HEK293 (cell line): ENCODE results near the gene DEAF1.

Experiments
- CTCF ChIP-seq: fragments of 450-650 bp; formaldehyde crosslinking; IDR thresholded peaks from 2 replicates; pipeline ENCODE4 v1.5.1; 2016; ENCODE audit warnings: missing biosample characterization, missing genetic modification characterization
- OSR2 ChIP-seq: fragments of 450-650 bp; formaldehyde crosslinking; IDR thresholded peaks from 2 replicates; pipeline ENCODE4 v1.5.1; 2016; ENCODE audit warnings: missing biosample characterization, missing genetic modification characterization
- RBAK ChIP-seq: fragments of 450-650 bp; formaldehyde crosslinking; IDR thresholded peaks from 2 replicates; pipeline ENCODE4 v1.5.1; 2016; ENCODE audit warnings: missing biosample characterization, missing genetic modification characterization
- ZNF701 ChIP-seq: fragments of 450-650 bp; formaldehyde crosslinking; IDR thresholded peaks from 2 replicates; pipeline ENCODE4 v1.5.1; 2016; ENCODE audit warnings: missing biosample characterization, missing genetic modification characterization

- TF ChIP-seq OSR2 (tag by site-specific recombination) (no peak), ZNF701 (tag by site-specific recombination) (no peak), CTCF (tag by site-specific recombination) (no peak), RBAK (tag by site-specific recombination) (no peak)
These were observed 57.2 kb downstream of the DEAF1 start for GRCh38 chr11:637593-638521.
